ENCODE measurements around the gene ALG6.

ALG6 gene

DNA sequence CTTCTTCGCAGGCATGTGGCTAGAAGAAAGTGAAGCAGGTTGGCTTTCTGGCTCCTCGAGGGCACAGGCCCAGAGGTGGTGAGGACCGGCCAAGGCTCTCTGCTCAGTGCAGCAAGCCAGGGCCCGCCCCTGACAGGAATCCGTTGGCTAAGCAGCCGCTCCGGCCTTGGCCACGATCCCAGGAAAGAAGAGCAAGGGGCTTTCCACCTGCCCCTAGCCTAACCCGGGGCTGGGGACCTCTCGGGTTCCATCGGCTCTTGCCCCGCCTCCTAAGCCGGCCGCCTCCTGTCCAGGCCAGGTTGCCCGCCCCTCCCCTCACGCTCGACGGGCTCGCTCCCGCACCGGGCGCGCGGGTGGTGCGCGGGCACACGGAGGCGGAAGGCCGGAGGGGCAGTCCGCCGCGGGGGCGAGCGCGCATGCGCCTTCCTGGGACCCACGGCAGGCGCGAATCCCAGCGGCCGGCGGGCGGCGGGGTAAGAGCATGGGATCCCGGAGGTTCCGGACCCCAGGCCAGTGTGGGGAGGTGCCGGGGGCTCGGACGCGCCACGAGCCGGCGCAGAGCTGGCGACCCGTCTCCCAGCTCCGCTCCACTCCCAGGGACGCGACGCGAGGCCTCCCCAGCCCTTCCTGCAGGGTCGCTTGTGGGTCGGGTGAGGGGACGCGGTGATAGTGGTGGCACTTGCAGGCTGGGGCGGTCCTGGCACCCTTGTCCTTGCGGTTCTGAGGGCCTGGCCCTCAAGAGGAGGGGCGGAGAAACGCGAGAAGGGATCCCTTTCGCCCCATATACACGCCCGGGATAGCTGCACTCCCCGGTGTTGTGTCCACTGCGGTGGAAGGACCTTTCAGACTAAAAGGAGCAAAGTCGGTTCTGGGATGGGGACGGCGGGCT, at the start of gene ALG6:
ALG6 (plus strand) TSS at position 413 of the 889 bp plus-strand sequence. CDS start 3,351 bp downstream, outside the sequence.
- peak in 1 of 2 experiments; percentile 7 for TF ChIP-seq CTCF (IDR thresholded peaks at IDR 0.05)
- DNase-seq, result peak; percentile 91 to 97
- intact Hi-C loops (cut with DNase I; ENCODE audit: low total_unique reads), result loop anchor here (10.0 kb wide), 1 partner anchor 147 kb away; no protein-coding TSS in a partner anchor
- H3K27me3 ChIP-seq, result no peaks in the 10 kb centered on the region
- H3K4me1 ChIP-seq, result peaks cover 0 to 13% (median 4%) of the 10 kb centered on the region in 4 donors
- peak within 1 kb of the TSS; percentile 75 to 94 for H3K4me3 ChIP-seq
- no peaks in the 10 kb centered on the region for H3K9me3 ChIP-seq
- peaks cover 0 to 16% (median 13%) of the 10 kb centered on the region in 3 donors for H3K36me3 ChIP-seq
- peak within 1 kb of the TSS; percentile 82 to 84 for H3K27ac ChIP-seq

DNA sequence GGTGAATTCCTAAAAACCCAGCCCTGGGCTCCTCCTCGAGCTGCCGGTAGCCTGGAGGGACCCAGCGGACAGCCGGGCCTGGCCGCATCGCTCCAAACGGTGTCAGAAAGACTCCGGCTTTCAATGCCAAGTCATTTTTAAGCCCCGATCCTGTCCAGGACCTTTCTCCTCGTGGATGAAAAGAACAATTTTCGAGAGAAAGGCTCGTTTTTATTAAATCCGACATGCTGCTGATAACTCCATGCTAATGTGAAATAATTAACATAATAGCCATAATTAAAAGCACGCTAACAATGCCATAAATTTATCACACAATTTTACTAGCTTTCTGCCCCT, 49.6 kb upstream of the ALG6 start:
- intact Hi-C loops (cut with DNase I; ENCODE audit: low total_unique reads), result no loop called here
- no peaks in the 10 kb centered on the region for H3K36me3 ChIP-seq
- H3K9me3 ChIP-seq, result peaks cover 0 to 4% (median 0%) of the 10 kb centered on the region in 3 donors
- H3K27ac ChIP-seq, result no peak overlapping the region
- peaks cover 16 to 82% of the 10 kb centered on the region in 2 donors for H3K27me3 ChIP-seq
- TF ChIP-seq CTCF (IDR thresholded peaks at IDR 0.05), result no peak
- H3K4me1 ChIP-seq, result peaks cover 0 to 33% (median 23%) of the 10 kb centered on the region in 4 donors
- no peak for DNase-seq
- H3K4me3 ChIP-seq, result no peak overlapping the region

DNA sequence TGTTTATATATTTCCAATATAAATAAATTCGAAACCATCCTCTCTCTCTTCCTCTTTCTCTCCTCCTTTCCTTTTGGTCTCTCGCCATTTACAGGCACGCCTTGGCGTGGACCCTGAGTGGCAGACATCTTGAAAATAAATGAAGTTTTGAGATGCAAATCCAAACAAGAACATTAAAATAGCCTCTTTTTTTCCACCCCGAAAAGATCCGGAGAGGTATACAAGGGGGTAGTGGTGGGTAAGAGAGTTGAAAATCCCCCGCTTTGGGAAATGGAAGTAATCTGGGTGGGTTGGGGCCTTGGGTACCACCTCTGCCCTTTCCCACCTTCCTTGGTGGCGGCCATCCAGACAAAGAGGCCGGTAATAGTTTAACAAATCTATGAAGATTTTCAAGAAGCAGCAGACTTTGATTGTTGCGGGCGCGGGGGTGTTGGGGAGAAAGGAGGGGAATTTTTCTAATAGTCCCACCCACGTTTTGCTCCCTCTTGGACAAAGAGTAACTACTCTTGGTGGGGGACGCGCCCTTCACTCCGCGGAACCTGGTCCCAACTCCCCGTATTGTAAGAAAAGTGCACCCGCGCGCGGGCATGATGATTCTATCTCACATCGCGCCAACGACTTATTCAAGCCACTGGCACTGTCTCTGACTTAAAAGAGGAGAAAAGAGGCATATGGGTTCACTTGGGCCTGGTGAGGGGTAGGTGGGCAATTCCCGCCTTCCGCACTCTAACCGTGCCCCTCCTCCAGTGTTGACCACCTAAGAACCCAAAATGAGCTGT, 49.0 kb upstream of the ALG6 start:
- H3K9me3 ChIP-seq, result peaks cover 0 to 4% (median 0%) of the 10 kb centered on the region in 3 donors
- intact Hi-C loops (cut with DNase I; ENCODE audit: low total_unique reads), result no loop called here
- TF ChIP-seq CTCF (IDR thresholded peaks at IDR 0.05), result no peak
- no peak for DNase-seq
- peaks cover 0 to 39% (median 28%) of the 10 kb centered on the region in 4 donors for H3K4me1 ChIP-seq
- H3K27me3 ChIP-seq, result peaks cover 20 to 88% of the 10 kb centered on the region in 2 donors
- no peak overlapping the region for H3K27ac ChIP-seq
- H3K36me3 ChIP-seq, result no peaks in the 10 kb centered on the region
- H3K4me3 ChIP-seq, result no peak overlapping the region

- TF ChIP-seq CTCF (IDR thresholded peaks at IDR 0.05), result no peak
- Histone ChIP-seq H3K4me1 (peaks cover 0 to 49% (median 35%) of the 10 kb centered on the region in 4 donors), H3K27me3 (peaks cover 20 to 97% of the 10 kb centered on the region in 2 donors), H3K9me3 (peaks cover 0 to 4% (median 0%) of the 10 kb centered on the region in 3 donors), H3K27ac (no peak overlapping the region), H3K36me3 (no peaks in the 10 kb centered on the region), H3K4me3 (no peak overlapping the region)
- no peak for DNase-seq
- intact Hi-C loops (cut with DNase I; ENCODE audit: low total_unique reads), result no loop called here
Observed at GRCh38 chr1:63319046-63320021, 48.1 kb upstream of the ALG6 start.

All from tibial artery (tissue), 4 donors.